Measurements from ENCODE around the gene NUAK1.
"Not testable (repeated sequence)": the region's sequence is repeated elsewhere in the genome, so short reads cannot be mapped to it uniquely, and the experiment has no call there.

The NUAK1 gene

DNA sequence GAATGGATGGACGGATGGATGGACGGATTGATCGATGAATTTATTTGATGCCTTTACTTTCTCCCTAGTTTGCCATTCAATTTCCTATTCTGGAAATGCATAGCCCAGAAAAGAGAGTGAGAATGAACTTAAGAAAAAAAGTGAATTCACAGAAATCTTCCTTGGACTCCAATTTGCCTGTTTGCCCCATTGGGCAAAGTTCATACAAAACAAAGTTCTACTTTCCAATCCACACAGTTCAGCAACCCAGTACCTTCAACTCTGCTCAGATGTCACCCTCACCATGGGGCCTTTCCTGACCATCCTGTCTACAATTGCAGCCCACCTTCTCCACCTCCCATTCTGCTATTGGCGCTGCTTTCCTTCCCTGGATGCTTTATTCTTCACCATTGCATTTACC, 8.2 kb upstream of the NUAK1 start:
- no peak for DNase-seq

DNA sequence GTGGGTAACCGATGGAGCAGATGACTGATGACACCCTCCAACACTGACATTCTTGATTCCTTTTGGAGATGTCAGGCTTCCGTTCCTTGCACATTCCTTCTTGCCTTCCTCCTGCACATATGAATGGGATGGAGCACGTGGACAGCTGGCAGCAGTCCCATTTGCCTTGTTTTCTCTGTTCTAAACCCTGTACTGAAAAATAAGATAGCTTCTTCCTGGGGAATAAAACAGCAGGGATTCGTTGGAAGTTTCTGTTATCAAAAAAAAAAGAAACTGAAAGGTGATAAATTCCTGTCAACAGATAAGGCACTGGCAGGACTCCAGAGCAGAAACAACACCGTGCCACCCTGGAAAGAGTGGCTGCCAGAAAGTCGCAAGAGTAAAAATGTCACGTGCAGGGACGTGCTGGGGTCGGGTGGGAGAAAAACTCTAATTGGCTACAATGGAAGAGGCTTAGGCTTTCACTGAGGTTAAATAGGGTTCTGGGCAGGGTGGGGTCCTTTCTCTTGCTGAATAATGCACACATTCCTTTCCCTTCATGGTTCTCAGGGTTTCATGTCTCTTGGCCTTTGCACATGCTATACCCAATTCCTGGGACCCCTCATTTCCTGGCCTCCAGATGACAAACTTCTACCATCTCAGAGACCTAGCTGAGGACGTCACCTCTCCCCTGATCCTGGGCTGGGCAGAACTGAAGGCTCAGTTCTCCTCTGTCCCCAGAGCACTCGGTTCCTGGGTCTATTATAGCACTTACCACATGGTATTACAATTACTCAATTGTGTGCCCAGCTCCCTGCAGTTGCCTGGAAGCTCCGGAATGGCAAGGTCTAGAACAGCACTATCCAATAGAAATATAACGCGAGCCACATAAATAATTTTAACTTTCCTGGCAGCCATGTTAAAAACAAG, 7.0 kb upstream of the NUAK1 start:
- peak; percentile 12 for DNase-seq

DNA sequence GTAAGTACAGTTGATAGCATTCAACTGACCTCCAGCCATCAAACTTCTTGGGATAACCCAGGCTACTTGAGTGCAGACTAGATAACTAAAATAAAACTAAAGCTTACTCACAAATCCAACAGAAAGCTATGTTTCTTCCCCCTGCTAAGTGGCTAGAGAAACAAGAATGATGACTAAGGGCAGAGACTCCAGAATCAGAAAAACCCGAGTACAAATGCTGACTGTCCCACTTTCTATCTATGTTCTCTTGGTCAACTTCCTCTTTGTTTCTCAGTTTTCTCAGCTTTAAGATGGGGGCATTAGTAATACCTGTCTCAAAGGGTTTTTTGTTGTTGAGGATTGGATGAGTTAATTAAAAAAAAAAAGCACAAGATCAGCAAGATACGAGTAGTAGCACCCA, 6.1 kb upstream of the NUAK1 start:
- DNase-seq, result no peak

DNA sequence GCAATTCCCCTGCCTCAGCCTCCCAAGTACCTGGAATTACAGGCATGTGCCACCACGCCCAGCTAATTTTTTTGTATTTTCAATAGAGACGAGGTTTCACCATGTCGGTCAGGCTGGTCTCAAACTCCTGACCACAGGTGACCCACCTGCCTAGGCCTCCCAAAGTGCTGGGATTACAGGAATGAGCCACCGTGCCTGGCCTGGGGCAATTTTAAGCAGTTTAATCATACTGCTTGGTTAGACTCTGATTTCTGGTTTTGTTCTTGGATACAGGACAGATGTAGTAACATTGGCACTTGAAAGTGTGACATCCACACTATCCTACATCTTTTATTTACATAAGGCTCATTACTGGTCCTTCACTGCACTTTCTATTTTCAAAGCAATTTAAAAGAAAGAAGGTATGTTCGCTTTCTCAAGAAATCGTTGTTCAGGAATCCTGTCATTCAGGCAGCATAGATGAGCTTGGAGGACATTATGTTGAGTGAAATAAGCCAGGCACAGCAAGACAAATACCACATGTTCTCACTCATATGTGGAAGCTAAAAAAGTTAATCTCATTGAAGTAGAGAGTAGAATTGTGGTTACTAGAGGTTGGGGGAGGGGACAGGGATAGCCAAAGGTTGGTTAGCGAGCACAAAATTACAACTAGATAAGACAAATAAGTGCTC, 4.0 kb upstream of the NUAK1 start:
- DNase-seq, result no peak

DNA sequence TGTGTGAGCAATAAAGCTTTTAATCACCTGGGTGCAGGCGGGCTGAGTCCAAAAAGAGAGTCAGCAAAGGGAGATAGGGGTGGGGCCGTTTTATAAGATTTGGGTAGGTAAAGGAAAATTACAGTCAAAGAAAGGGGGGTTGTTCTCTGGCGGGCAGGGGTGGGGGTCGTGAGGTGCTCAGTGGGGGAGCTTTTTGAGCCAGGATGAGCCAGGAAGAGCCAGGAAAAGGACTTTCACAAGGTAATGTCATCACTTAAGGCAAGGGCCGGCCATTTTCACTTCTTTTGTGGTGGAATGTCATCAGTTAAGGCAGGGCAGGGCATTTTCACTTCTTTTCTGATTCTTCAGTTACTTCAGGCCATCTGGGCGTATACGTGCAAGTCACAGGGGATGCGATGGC, 3.2 kb upstream of the NUAK1 start:
- not testable (repeated sequence) for DNase-seq

DNA sequence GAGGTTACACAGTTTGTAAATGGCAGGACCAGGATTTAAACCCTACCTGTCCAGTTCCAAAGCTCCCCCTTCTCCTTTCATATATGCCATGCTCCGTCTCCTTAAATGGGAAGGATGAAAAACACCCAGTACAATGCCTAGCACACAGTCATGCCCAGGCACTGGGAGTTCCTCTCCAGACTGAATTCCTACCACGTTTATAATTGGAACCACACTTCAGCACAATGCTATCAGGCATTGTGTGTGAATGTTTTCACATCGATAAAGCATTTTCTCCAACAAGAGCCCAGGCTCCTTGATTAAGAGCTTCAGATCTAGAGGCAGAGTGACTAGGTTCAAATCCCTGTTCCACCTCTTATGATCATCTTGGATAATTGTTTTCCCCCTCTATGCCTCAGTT, 2.7 kb upstream of the NUAK1 start:
- no peak for DNase-seq

DNA sequence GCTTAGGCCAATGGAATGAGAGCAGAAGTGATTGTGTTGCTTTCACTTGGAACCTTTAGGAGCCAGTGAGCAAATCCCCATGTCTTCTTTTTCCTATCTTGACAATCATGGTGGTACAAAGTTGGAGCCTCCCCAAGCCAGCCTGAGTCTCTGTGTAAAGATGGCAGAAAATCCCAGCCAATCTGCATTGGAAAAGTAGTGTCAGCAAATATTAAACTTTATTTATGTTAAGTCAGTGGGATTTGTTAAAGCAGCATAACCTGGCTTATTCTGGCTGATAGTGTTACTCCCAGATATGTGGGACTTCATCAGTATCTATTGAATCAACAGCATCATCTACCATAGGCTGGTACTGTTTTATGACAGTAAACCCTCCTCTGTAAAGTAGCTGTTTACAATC, 2.2 kb upstream of the NUAK1 start:
- no peak for DNase-seq

DNA sequence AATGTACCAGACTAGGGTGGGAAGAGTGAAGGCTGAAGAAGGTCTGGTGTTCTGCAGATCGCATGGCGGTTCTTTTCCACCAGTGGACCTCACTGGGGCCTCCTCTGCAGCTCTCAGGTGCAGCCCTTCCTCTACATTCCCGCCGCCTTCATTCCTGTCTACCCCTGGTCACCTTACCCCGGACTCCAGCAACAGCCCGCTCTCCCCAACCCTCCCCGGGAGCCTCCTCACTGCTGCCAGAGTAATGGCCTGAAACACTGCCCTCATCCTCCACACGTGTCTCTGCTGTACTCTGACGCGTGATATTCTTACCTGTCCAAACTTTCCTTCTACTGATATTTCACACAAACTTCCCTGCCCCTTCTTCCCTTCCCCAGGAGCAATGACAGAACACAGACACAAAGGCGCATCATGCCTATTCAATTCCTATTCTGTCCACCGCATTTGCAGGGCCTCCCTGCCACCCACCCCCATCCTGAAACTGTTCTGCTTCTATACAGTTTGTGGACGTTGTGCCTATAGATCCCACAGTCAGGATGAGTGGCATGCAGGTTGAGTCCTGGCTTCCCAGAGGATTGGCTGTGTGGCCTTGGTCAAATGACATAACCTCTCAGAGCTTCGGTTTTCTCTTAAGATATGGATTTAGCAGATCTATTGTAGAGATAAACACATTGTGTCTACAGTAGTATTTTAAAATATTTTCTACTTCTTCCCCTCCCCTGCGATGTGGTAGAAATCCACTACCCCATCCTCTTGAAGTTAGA, 1.7 kb upstream of the NUAK1 start:
- no peak for DNase-seq

DNA sequence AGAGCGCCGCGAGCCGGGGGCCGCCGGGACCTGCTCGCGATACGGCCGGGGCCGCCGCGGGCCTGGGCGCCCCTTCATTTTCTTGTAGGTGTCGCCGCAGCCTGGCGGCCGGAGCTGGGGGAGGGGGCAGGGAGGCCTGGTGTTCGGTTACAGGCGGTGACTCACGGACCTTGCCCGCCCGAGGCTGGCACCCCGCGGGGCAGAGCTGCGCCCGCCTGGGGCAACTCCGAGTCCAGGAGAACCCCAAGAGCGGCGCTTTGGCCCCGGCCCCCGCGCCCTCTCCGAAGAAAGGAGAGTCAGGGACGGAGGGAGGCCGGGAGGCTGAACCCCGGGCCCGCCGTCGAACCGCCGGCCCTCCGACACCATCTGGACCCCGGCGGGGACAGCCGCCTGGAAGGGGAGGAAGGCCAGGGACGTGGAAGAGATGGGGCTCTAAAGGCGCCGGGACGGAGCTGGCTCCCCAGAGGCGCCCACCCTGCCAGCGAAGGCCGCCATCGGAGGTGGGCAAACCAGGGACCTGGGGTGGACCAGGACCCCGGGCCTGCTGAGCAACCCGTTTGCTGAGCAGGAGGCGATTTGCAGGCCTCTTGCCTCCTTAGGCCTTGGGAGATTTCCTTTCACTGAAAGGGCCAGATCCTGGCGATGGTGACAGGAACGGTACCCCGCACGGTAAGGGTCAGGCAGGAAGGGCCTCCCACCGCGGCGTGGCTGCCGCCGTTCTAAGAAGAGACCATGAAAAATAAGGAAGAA, 843 bp upstream of the NUAK1 start:
- DNase-seq, result peak; percentile 54

DNA sequence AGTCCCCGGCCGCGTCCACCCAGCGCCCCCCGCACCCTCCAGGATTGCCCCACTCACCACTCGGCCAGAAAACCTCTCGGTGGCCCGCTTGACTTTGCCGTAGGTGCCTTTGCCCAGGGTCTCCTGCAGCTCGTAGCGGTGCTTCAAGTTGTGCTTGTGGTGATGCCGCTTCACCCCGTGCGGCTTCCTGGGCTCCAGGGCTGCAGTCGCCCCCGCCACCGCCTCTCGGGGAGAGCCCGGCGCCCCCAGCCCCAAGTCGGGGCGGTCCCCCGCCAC, 459 bp downstream of the NUAK1 start:
- DNase-seq, result peak; percentile 36

DNA sequence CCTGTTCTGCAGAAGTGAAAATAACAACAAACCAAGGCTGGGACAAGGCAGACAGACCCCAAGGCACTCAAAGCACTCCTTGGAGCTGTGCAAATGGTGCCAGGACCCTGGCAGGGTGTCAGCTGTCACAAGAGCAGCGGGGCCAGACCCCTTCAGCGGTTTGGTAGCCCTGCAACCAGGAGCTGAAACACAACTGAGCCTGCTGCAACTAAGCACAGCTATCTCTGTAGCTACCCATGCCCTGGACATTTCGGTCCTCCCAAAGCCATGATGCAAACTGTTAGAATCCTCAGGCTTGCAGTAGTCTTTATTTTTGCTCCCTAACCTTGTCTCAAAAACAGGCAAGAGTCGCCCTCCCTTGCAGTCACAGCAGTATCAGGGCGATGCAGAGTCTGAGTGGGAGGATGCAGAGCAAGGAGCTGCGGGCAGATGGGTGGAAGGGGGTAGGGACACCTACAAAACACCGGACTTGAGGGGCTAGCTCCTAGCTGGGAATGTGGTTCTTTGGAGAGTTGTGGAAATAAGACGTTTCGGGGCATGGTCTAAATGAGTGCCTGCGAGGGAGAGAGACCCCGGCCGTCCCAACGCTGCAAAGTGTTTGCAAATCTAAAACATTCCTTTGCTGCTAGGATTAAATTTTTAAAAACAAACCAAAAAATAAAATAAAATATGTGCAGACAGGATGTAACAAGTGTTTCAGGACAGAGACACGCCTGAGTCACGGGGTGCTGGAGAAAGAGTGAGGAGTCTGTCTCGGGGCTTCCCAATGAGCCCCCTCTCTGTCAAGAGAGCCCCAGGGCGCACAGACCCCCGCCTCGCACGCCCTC, 1.0 kb downstream of the NUAK1 start:
- no peak for DNase-seq

DNA sequence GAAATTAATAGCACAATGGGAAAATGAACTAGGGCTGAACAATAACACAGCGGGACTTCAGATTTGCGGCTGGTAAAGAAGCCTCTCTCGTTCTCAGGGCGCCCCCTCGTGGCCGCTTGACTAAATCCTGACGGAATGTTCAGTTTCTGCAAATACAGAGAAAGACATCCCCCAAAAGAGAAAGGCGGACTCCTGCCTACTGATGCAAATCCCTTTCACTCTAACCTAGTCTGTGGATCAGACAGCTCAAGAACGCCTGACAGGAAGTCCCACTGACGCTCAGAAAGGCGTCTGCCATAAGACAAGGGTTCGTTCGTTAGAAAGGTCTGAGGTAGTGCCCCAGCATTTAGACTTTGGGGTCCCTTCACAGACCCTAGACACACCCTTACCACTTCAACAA, 2.5 kb downstream of the NUAK1 start:
- peak; percentile 75 for DNase-seq

DNA sequence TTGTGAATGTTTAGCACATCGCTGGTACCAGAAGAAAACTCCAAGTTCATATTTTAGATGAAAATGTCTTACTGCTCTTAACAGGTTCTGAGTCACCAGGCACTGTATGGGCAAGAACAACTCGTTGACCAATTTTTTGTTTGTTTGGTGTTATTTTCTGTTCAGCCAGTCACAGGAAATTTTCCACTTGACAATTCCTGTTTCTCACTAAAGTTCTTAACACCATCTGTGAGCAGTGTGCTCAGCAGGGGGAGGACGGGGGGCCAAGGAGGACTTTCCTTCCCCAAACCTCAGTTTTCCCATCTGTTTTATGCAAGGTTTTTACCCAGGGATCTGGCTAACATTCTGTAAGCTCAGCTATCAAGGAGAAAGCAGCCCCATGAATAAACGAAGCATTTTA, 3.0 kb downstream of the NUAK1 start:
- no peak for DNase-seq

DNA sequence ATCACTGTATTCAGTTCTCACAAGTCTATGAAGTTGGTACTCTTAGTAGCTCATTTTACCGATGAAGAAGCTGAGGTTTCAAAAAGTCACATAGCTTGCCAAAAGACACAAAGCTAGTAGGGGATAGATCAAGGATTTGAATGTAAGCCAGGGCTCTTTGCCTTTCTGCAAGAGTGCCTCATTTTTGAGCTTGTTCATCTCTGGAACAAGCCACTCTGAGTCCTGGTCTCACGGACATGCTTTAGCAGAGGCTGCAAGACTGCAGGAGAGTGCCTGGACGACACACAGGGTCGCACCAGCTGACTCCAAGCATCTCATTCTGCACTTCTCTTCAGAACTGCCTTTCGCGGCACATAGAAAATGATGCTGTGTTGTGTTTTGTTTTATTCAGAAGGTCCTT, 3.7 kb downstream of the NUAK1 start:
- no peak for DNase-seq

DNA sequence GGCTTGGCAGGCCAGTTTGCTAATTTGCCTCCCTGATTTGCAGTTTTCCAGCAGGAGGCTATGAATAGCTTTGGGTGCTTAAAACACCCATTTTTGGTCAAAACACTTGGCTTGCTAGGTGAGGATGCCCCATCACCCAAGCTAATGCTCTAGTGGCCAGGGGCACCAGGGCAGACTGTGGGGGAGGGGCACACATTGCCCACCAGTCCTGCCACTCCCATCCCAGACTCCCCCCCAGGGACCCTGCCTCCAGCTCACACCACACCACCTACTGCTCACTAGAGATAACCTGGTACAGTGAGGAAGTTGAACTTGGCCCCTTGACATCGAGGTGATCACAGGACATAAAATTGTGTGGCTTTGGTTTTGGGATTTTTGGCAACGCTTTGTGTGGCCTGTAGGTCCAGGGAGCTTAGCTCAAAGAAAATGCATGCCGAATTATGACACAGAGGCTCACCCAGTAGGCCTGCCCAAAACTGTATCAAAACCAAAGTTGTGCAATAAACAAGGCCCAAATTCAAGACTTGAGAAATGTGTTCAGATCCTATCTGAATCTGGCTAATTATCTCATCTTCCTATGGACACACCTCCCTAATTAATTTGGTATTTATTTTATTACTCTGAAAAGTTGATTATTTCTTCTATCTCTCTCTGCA, 4.3 kb downstream of the NUAK1 start:
- no peak for DNase-seq

DNA sequence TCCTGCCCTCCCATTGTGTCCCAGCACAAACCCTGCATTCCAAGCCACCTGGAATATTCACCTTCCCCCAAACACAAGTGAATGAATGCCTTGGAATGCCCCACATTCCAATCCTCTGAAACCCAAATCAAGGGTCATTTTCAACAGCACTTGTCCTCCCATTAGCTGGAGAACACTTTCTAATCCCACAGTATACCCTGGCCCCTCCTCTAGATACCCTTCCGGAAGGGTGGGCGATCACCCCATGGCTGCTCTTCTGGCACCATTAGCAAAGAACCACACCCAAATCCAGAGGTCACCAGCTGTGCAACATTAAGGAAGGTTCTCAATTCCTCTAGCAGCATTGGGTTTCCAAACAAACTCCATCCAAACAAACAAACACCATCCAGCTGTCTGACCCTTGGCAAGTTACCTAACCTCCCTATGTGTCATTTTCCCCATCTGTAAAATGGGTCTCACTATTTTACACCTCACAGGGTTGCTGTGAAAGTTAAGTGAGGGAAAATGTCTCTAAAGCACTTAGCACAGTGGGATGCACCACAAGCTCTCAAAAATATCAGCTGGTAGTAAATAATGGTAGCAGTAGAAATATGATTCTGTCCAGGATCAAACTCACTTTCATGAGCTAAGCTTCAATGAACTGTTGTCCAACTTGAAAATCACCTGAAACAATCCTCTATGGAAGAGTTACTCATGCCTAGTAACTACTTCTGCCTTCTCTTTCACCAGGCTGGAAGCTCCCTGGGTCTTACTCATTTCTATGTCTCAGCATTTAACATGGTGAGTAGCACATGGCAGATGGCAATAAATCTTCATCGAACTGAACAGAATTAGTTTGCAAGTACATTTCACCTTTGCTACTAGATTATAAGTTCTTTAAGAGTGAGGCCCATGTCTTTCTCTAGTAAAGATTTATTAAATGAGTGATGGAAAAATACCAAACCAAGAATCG, 5.3 kb downstream of the NUAK1 start:
- no peak for DNase-seq

DNA sequence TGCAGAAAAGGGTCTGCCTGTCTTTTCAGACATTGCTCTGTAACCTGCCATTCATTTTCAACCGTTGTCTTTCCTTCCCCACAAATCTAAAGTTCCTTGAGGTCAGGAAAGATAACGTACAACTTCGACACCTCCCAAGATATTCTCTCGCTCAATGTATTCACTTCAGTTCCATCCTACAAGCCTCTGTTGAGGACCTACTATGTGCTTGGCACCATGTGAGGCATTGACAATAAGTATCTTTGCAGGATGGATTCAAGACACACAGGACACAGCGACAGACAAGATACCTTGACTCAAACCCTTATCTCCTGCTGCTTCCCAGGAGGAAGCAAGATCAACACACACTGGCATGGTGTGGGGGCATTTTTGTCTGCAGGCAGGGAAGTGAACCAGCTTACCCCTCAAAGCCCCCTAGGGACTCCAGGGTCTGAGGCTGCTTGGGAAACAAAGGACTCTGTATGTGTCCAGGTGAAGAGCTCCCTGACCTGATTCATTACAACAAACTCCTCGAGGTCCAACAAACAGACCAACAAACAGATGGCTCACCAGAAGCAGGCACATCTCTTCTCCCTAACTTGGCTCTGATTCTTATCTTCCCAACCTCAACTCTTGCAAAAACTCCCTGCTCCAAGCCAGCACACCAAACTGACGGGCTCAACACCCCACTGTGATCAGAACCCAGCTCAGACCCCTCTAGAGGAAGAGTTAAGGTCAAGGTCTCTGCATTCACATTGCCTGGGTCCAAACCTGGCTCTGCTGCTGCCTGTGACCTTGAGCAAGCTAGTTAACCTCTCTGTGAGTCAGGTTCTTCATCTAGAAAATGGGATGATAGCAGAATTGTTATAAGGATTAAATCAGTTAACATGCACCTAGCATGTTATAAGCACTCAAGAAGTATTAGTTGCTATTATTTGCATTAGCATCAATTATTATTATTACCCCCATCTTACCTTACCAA, 6.3 kb downstream of the NUAK1 start:
- no peak for DNase-seq

DNA sequence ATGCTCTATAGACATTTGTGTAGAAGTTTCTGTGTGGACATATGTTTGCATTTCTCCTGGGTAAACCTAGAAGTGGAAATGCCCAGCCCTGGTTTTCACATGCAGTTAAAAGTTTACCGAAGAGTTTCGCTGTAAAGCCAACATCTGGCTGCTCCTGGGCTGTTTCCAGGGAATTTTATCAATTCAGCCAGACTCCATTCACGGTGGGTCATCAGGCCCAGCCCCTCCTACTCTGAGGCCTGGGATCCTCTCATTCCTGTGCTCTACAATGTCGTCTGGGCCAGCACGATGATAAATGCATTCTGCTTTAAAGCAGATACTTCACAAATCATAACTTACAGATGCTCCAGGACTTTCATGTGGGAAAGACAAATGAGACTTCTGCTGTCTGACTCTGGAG, 7.1 kb downstream of the NUAK1 start:
- no peak for DNase-seq

DNA sequence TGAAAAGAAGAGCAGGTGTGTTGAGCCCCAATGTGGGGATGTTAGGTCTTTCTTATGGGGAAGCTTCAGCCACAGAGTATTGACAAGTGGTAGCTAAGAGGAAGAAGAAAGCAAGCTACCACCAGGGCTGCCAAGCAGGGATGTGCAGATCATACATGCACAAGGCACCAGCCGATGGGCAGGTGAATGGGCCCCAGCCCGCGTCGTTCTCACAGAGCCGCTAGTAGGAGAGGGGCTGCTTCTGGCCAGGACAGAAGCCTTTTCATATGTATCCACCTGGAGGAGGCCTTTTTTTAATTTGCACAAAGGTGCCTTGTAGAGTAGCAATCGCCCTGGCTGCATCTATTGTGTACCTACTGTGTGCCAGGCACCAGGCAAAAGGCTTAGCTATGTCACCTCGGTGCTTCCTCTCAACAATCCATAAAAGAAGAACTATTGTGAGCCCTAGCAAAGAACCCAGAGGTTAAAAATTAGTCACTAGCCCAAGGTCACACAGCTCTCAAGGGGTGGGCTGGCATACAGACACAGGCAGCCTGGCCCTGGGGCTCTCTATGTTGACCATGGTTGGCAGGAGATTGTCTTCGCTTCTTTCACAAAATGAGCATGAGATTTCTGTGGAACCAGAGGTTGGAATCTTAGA, 8.2 kb downstream of the NUAK1 start:
- no peak for DNase-seq

Data from NCI-H1092 treated with DMSO at 0.1 percent for 48 hours (cell line).